ENCODE measurements around the gene PDP2.

DNA sequence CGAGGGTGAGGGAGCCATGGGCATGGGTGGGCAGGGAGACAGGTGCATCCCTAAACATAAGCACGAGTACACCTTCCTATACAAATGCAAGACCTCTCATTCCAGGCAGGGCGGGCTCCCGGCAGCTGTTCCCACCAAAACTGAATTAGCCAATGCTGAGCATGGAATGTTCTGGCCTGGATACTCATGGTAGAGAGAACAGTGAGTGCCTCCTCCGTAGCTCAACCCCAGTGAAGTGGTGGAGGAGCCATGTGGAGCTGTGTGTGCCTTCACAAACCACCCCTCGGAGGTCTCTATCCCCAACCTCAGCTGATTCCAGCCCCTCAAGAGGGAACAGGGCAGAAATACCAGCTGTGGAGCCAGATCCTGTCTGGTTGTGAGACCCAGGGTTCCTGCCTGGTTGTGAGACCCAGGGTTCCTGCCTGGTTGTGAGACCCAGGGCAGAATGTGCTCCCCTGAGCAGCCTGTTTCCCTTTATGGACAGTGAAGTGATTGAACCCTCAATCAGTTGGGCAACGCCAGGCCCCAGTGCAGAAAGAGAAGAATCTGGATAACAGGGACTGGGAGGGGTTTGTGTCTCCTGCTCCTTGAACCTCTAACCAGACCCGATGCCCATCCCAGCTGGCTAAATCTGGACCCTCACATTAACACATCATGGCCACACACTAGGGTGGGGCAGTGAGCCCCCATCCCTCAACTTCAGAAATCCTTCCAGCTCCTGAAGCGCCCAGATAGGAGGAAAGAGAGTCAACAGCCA, 40.8 kb downstream of the PDP2 start:
- TF ChIP-seq ZC3H10 (CRISPR knock-in tag; IDR thresholded peaks at IDR 0.05) (no peak), TOX (CRISPR knock-in tag; IDR thresholded peaks at IDR 0.05; ENCODE audit: borderline replicate concordance) (no peak), BACH2 (CRISPR knock-in tag; IDR thresholded peaks at IDR 0.05; ENCODE audit: borderline replicate concordance) (no peak), ZFP3 (CRISPR knock-in tag; IDR thresholded peaks at IDR 0.05) (no peak), ARNTL (CRISPR knock-in tag; IDR thresholded peaks at IDR 0.05; ENCODE audit: borderline replicate concordance, low read depth) (no peak), ZFP30 (CRISPR knock-in tag; IDR thresholded peaks at IDR 0.05) (no peak), PPARA (CRISPR knock-in tag; IDR thresholded peaks at IDR 0.05; ENCODE audit: borderline replicate concordance) (no peak), GLIS3 (CRISPR knock-in tag; IDR thresholded peaks at IDR 0.05) (no peak), TCF4 (CRISPR knock-in tag; IDR thresholded peaks at IDR 0.05; ENCODE audit: borderline replicate concordance) (no peak), ZNF565 (CRISPR knock-in tag; conservative IDR thresholded peaks at IDR 0.05; ENCODE audit: low read depth) (no peak)
- TF ChIP-seq, protein P1, sequence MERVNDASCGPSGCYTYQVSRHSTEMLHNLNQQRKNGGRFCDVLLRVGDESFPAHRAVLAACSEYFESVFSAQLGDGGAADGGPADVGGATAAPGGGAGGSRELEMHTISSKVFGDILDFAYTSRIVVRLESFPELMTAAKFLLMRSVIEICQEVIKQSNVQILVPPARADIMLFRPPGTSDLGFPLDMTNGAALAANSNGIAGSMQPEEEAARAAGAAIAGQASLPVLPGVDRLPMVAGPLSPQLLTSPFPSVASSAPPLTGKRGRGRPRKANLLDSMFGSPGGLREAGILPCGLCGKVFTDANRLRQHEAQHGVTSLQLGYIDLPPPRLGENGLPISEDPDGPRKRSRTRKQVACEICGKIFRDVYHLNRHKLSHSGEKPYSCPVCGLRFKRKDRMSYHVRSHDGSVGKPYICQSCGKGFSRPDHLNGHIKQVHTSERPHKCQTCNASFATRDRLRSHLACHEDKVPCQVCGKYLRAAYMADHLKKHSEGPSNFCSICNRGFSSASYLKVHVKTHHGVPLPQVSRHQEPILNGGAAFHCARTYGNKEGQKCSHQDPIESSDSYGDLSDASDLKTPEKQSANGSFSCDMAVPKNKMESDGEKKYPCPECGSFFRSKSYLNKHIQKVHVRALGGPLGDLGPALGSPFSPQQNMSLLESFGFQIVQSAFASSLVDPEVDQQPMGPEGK (CRISPR knock-in tag; IDR thresholded peaks at IDR 0.05; ENCODE audit: borderline replicate concordance) = no peak
- TF ChIP-seq, protein P2, sequence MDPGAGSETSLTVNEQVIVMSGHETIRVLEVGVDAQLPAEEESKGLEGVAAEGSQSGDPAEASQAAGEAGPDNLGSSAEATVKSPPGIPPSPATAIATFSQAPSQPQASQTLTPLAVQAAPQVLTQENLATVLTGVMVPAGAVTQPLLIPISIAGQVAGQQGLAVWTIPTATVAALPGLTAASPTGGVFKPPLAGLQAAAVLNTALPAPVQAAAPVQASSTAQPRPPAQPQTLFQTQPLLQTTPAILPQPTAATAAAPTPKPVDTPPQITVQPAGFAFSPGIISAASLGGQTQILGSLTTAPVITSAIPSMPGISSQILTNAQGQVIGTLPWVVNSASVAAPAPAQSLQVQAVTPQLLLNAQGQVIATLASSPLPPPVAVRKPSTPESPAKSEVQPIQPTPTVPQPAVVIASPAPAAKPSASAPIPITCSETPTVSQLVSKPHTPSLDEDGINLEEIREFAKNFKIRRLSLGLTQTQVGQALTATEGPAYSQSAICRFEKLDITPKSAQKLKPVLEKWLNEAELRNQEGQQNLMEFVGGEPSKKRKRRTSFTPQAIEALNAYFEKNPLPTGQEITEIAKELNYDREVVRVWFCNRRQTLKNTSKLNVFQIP (CRISPR knock-in tag; IDR thresholded peaks at IDR 0.05; ENCODE audit: borderline replicate concordance, low read depth) = no peak
- TF ChIP-seq, protein P3, sequence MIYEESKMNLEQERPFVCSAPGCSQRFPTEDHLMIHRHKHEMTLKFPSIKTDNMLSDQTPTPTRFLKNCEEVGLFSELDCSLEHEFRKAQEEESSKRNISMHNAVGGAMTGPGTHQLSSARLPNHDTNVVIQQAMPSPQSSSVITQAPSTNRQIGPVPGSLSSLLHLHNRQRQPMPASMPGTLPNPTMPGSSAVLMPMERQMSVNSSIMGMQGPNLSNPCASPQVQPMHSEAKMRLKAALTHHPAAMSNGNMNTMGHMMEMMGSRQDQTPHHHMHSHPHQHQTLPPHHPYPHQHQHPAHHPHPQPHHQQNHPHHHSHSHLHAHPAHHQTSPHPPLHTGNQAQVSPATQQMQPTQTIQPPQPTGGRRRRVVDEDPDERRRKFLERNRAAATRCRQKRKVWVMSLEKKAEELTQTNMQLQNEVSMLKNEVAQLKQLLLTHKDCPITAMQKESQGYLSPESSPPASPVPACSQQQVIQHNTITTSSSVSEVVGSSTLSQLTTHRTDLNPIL (CRISPR knock-in tag; IDR thresholded peaks at IDR 0.05; ENCODE audit: low read depth) = no peak
- TF ChIP-seq, protein P4, sequence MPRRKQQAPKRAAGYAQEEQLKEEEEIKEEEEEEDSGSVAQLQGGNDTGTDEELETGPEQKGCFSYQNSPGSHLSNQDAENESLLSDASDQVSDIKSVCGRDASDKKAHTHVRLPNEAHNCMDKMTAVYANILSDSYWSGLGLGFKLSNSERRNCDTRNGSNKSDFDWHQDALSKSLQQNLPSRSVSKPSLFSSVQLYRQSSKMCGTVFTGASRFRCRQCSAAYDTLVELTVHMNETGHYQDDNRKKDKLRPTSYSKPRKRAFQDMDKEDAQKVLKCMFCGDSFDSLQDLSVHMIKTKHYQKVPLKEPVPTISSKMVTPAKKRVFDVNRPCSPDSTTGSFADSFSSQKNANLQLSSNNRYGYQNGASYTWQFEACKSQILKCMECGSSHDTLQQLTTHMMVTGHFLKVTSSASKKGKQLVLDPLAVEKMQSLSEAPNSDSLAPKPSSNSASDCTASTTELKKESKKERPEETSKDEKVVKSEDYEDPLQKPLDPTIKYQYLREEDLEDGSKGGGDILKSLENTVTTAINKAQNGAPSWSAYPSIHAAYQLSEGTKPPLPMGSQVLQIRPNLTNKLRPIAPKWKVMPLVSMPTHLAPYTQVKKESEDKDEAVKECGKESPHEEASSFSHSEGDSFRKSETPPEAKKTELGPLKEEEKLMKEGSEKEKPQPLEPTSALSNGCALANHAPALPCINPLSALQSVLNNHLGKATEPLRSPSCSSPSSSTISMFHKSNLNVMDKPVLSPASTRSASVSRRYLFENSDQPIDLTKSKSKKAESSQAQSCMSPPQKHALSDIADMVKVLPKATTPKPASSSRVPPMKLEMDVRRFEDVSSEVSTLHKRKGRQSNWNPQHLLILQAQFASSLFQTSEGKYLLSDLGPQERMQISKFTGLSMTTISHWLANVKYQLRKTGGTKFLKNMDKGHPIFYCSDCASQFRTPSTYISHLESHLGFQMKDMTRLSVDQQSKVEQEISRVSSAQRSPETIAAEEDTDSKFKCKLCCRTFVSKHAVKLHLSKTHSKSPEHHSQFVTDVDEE (CRISPR knock-in tag; IDR thresholded peaks at IDR 0.05) = no peak

All from SK-N-SH treated with all-trans-retinoic acid at 6 μM for 48 hours (cell line).